DND-41 (cell line): ENCODE data around the gene LAMA2.

ENCODE experiments used
- ATAC-seq: fragments of 200-7000 bp; cut with Tn5 transposase; 3 replicates; pipeline ENCODE4 v1.9.1; 2021; ENCODE audit warnings: low read depth; ENCODE audit not compliant: insufficient read depth
- DNase-seq: peaks from one replicate; pipeline ENCODE4 v3.0.0-alpha.2; 2020
- H2AFZ ChIP-seq: 2 replicates; pipeline ENCODE4 v1.6.0; 2012; ENCODE audit warnings: low read depth, low read length
- H3K27ac ChIP-seq: 2 replicates; pipeline ENCODE4 v1.5.1; 2012; ENCODE audit warnings: low read length, inconsistent platforms
- H3K27me3 ChIP-seq: fragments of 200-600 bp; sonication (generic); 2 replicates; pipeline ENCODE4 v1.6.0; 2012; ENCODE audit warnings: low read length, mild to moderate bottlenecking, inconsistent platforms; ENCODE audit not compliant: insufficient read depth, poor library complexity
- H3K36me3 ChIP-seq: 2 replicates; pipeline ENCODE4 v1.5.1; 2012; ENCODE audit warnings: low read length, inconsistent platforms; ENCODE audit not compliant: insufficient read depth
- H3K4me1 ChIP-seq: 2 replicates; pipeline ENCODE4 v1.5.1; 2012; ENCODE audit warnings: mild to moderate bottlenecking, low read length; ENCODE audit not compliant: insufficient read depth
- H3K4me2 ChIP-seq: 2 replicates; pipeline ENCODE4 v1.6.0; 2012; ENCODE audit warnings: mild to moderate bottlenecking, moderate library complexity, low read length, inconsistent platforms; ENCODE audit not compliant: insufficient read depth
- H3K4me3 ChIP-seq, 2 experiments: fragments of 200-600 bp in 1 of 2; shearing (Covaris generic) in 1 of 2; 2 replicates each; pipeline ENCODE4 v1.5.1; 2012 to 2016; ENCODE audit warnings: inconsistent platforms in 2 of 2, low read length in 2 of 2, mild to moderate bottlenecking in 2 of 2, low read depth in 1 of 2, moderate library complexity in 1 of 2
- H3K79me2 ChIP-seq: 2 replicates; pipeline ENCODE4 v1.6.0; 2012; ENCODE audit warnings: low read length, inconsistent platforms; ENCODE audit not compliant: insufficient read depth
- H3K9ac ChIP-seq: 2 replicates; pipeline ENCODE4 v1.6.0; 2012; ENCODE audit warnings: low read depth, mild to moderate bottlenecking, inconsistent platforms, low read length, moderate library complexity
- H3K9me3 ChIP-seq: 2 replicates; pipeline ENCODE4 v1.5.1; 2012; ENCODE audit warnings: low read length, moderate library complexity, mild to moderate bottlenecking, inconsistent platforms; ENCODE audit not compliant: insufficient read depth, severe bottlenecking
- H4K20me1 ChIP-seq: 2 replicates; pipeline ENCODE4 v1.6.0; 2012; ENCODE audit warnings: low read length; ENCODE audit not compliant: insufficient read depth
- CTCF ChIP-seq: IDR thresholded peaks from 2 replicates; pipeline ENCODE4 v1.5.1; 2012; ENCODE audit warnings: borderline replicate concordance, low read length, moderate library complexity, mild to moderate bottlenecking; ENCODE audit not compliant: poor library complexity, severe bottlenecking; ENCODE audit errors: extremely low read depth
- EZH2 ChIP-seq: IDR thresholded peaks from 3 replicates; pipeline ENCODE4 v1.6.1; 2012; ENCODE audit warnings: borderline replicate concordance, low read depth, mild to moderate bottlenecking, moderate library complexity, low read length, inconsistent platforms; ENCODE audit not compliant: severe bottlenecking

Gene LAMA2

DNA sequence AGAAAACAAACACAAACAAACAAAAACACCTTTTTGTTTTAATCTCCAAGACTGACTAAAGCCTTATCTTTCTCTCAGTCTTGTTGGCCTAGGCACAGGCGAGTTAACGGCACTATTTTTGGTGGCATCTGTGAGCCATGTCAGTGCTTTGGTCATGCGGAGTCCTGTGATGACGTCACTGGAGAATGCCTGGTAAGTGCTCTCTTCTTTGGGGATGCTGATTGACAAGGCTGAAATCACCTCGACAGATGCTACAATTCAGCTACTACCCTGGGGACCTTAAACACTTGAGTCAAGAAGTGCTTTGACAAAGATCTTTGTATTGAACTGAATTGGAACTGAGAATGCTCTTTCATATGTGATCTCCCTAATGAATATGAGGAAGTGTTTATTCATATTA is 384.1 kb downstream of the LAMA2 start:
- H3K27me3 ChIP-seq = peaks cover 3% of the 10 kb centered on the region
- no peaks in the 10 kb centered on the region for H4K20me1 ChIP-seq
- ATAC-seq = no peak
- H3K36me3 ChIP-seq = no peaks in the 10 kb centered on the region
- no peaks in the 10 kb centered on the region for H3K9me3 ChIP-seq
- no peak overlapping the region for H3K4me2 ChIP-seq
- no peak overlapping the region for H2AFZ ChIP-seq
- DNase-seq = no peak
- no peak overlapping the region for H3K4me3 ChIP-seq
- H3K4me1 ChIP-seq = no peaks in the 10 kb centered on the region
- H3K27ac ChIP-seq = no peak overlapping the region
- no peaks in the 10 kb centered on the region for H3K79me2 ChIP-seq
- TF ChIP-seq CTCF (no peak), EZH2 (no peak)
- H3K9ac ChIP-seq = no peak overlapping the region

- H3K36me3 ChIP-seq = no peaks in the 10 kb centered on the region
- no peak for TF ChIP-seq EZH2
- no peak for TF ChIP-seq CTCF
- H3K4me2 ChIP-seq = no peak overlapping the region
- H3K27ac ChIP-seq = no peak overlapping the region
- no peaks in the 10 kb centered on the region for H3K79me2 ChIP-seq
- H3K4me3 ChIP-seq = no peak overlapping the region
- H3K9ac ChIP-seq = no peak overlapping the region
- ATAC-seq = no peak
- no peaks in the 10 kb centered on the region for H3K27me3 ChIP-seq
- H2AFZ ChIP-seq = no peak overlapping the region
- H4K20me1 ChIP-seq = no peaks in the 10 kb centered on the region
- no peaks in the 10 kb centered on the region for H3K9me3 ChIP-seq
- DNase-seq = no peak
- H3K4me1 ChIP-seq = no peaks in the 10 kb centered on the region
Observed at GRCh38 chr6:129269076-129269475, 386.1 kb downstream of the LAMA2 start.

DNA sequence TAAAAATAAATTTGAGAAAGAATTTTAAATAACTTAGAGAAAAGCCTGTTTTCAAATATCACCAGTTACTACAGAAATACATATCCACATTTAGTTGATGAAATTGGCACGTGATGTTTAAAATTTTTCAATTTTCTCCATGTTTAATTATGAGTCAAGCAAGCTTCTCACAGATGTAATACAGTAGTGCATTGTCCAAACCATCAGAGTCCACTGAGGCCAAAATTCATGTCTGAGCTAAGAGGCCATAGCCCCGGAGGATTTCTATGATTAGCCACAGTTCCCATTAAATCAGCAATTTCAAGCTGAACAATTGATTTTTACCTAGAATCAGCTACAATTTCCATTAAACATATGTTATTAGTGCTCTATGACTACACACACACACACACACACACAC is 387.0 kb downstream of the LAMA2 start:
- TF ChIP-seq EZH2 (no peak), CTCF (no peak)
- no peak overlapping the region for H3K9ac ChIP-seq
- no peak overlapping the region for H3K27ac ChIP-seq
- no peaks in the 10 kb centered on the region for H3K36me3 ChIP-seq
- H3K27me3 ChIP-seq = no peaks in the 10 kb centered on the region
- H2AFZ ChIP-seq = no peak overlapping the region
- H3K9me3 ChIP-seq = no peaks in the 10 kb centered on the region
- no peaks in the 10 kb centered on the region for H4K20me1 ChIP-seq
- ATAC-seq (no peak), DNase-seq (no peak)
- H3K4me3 ChIP-seq = no peak overlapping the region
- no peaks in the 10 kb centered on the region for H3K4me1 ChIP-seq
- H3K4me2 ChIP-seq = no peak overlapping the region
- H3K79me2 ChIP-seq = no peaks in the 10 kb centered on the region

DNA sequence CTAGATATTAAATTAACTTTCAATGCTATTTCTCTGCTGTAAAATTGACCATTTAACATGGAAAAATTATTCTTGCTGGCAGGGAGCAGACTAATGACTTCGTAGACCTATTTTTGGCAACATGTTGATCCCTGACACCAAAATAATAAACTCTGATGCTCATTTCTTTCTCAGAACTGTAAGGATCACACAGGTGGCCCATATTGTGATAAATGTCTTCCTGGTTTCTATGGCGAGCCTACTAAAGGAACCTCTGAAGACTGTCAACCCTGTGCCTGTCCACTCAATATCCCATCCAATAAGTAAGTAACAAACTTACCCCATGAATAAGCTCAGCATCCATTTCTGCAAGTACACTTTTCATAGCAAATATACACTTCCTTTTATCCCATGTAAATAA is 387.5 kb downstream of the LAMA2 start:
- no peak overlapping the region for H3K27ac ChIP-seq

More for the DNA sequence above, 387.5 kb downstream of the LAMA2 start:
- Histone ChIP-seq H2AFZ (no peak overlapping the region), H3K4me2 (no peak overlapping the region), H4K20me1 (no peaks in the 10 kb centered on the region), H3K4me1 (no peaks in the 10 kb centered on the region), H3K9ac (no peak overlapping the region), H3K9me3 (no peaks in the 10 kb centered on the region), H3K36me3 (no peaks in the 10 kb centered on the region), H3K27me3 (no peaks in the 10 kb centered on the region), H3K4me3 (no peak overlapping the region), H3K79me2 (no peaks in the 10 kb centered on the region)
- TF ChIP-seq CTCF (no peak), EZH2 (no peak)
- ATAC-seq = no peak
- DNase-seq = no peak
